ENCODE results near the gene PTPRA.

Gene PTPRA

DNA sequence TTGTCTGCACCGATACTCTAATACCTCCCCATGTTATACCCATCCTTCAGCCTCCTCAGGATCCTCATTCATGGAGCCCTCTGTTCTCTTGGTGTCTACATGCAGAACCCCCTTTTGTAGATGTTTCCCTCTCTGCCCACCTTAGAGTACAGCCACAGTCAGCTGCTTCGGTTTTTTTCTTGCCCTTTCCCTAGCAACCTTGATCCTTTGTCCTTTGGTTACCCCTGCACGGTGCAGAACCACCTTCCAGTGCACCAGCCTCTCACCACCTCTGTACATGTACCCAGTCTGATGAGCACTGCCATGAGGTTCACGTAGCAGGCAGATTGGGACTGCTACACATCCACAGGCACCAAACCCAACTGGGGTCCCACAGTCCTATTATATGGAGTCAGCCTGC is 25.5 kb upstream of the PTPRA start:
- DNase-seq = no peak

DNA sequence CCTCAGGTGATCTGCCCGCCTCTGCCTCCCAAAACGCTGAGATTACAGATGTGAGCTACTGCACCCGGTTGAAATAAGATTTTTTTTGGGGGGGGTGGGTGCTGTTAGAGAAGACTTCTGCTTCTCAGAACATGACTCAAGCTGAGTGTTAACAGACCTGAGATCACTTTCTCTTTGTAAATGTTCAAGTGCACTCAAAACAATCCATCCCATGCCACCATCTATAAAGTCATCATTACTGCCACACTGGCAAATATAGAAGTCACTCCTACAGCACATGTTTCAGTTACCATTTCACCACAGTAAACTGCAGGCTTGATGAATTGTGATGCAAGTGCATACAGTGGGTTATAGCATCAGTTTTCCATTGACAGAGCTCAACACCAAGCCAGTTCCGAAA is 23.8 kb upstream of the PTPRA start:
- DNase-seq = no peak

GRCh38 chr20:2851086-2851485 is 22.2 kb upstream of the PTPRA start:
- DNase-seq = no peak

GRCh38 chr20:2858591-2858990 is 14.7 kb upstream of the PTPRA start:
- DNase-seq = no peak

DNA sequence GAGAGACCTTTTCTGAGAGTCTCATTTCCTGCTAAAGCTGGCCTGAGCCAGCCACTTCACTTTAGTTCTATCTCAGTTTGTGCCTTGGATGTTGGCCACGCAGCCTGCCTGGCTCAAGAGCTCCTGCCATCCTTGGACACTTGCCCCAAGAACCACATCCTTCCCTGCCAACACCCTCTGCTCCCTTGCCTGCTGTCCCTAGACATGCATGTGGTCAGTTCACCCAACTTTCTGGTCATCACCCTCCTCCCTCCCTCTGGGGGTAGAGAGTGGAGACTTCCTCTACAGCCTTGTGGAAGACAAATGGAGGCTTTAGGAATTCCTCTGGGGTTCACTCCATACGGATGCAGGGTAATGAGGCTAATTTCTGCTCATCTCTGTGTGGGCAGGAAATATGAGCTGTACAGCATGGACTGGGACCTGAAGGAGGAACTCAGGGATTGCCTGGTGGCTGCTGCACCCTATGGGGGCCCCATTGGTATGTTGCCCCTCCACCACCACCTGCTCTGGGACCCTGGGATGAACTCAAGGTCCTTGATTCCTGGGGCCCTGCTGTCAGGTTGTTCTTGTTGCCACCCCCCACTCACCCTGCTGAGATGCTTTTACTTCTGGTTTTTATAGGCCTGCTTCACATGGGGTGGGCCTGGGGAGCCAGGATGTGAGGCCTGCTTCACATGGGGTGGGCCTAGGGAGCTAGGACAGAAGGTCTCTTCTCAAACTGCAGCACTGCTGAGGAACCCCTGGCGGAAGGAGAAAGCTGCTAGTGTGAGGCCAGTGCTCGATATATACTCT is 13.8 kb upstream of the PTPRA start:
- peak in 19 of 58 donors; percentile 7 to 41 (median 21) for DNase-seq

DNA sequence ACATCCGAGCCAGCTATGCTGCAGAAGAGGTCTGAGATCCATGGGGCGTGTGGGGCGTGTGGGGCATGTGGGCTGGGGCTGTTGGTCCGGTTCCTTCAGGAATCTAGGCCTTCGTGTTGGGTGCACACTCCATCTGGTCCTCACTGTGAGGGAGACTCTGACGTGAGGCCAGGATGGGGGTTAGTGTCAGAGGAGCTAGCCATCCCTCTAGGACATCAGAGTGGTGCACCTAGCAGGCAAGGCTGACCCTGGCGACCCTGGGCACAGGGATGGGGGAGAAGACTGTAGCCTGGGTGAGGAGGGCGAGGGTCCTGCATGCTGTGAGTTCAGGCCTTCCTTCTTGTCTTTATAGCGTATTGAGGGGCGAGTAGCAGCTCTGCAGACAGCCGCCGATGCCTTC is 8.7 kb upstream of the PTPRA start:
- no peak for DNase-seq

DNA sequence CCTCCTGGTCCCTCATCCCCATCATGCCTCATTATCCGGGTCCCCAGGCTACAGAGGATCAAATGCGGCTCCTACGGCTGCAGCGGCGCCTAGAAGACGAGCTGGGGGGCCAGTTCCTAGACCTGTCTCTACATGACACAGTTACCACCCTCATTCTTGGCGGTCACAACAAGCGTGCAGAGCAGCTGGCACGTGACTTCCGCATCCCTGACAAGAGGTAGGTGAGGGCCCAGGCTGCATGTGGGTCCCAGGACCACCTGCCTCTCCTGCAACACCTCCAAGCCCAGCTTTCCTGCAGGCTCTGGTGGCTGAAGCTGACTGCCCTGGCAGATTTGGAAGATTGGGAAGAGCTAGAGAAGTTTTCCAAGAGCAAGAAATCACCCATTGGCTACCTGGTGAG is 8.2 kb upstream of the PTPRA start:
- no peak for DNase-seq

- DNase-seq = no peak
Observed at GRCh38 chr20:2865630-2866029, 7.7 kb upstream of the PTPRA start.

DNA sequence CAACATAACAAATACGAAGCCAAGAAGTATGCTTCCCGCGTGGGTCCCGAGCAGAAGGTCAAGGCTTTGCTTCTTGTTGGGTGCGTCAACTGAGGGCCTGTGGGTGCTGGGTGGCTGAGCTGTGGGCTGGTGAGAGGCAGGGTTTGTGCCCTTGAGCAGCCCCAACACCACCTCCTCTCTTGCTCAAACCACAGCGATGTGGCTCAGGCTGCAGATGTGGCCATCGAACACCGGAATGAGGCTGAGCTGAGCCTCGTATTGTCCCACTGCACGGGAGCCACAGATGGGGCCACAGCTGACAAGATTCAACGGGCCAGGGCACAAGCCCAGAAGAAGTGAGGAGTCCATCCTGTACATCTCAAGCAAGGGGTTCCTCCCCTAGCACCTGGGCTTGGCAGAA is 7.0 kb upstream of the PTPRA start:
- no peak for DNase-seq

DNA sequence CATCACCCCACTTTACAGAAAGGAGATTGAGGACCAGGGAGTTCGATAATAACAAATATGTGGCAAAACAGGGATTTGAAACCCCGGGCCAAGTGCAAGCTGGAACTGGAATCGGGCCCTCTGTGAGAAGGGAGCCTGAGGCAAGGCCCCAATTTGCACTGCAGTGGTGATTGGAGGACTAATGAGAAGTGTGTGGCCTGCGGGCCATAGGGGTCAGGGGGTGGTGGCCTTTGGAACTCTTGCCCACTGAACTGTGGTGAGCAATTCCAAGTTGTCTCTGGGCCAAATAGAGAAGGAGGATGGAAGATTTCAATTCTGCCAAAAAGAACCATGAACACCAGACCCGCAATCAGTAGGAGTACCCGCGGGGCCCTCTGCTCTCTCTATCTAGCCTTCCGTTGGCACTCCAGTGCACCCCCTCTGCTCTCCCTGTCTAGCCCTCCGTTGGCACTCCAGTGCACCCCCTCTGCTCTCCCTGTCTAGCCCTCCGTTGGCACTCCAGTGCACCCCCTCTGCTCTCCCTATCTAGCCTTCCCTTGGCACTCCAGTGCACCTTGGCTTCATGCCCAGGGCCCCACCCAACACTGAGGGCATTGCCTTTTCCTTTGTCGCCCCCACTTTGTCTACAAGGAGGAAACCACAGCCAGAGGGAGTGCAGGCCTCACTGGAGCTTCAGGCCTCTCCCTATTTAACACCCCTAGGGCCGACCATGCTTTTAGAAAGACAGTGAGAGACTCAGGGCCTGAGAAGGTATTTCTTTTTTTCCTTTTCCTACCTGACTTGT is 6.0 kb upstream of the PTPRA start:
- DNase-seq = peak in 1 of 58 donors; percentile 7

DNA sequence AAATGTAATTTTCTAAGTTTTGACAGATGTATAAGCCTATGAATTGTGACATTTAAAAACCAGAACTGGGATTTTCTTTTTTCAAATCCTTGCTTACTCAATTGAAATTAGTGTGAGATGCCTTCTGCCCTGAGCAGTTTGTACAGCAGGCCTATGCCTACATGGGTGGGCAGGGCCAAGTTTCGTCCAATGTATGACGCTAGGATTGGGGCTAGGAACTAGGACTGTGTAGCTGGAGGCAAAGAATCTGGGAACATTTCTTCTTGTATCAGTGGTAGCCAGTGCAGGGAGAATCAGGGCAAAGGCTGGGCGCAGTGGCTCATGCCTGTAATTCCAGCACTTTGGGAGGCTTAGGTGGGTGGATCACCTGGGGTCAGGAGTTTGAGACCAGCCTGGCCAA is 3.9 kb upstream of the PTPRA start:
- DNase-seq = no peak

DNA sequence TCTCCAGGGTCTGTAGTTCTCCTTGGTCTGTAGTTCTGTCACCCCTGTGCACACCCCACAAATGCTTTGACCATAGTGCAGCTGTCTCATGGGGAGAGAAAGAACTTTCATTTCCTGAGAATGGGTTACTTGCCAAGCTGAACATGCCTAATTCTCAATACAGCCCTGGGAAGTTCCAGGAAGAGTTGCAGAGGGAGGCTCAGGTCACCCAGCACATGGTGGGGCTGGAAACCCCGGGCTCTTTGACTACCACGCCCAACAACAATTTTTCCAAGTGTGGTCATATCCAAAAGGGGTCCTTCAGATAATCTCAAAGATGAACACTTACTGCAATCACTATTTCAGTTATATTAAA is 2.2 kb upstream of the PTPRA start:
- no peak for DNase-seq

GRCh38 chr20:2871661-2872458 is 1.4 kb upstream of the PTPRA start:
- peak in 4 of 58 donors; percentile 33 to 52 (median 49) for DNase-seq

GRCh38 chr20:2872459-2873009 is 747 bp upstream of the PTPRA start:
- DNase-seq = peak in 57 of 58 donors; percentile 19 to 89 (median 66)

DNA sequence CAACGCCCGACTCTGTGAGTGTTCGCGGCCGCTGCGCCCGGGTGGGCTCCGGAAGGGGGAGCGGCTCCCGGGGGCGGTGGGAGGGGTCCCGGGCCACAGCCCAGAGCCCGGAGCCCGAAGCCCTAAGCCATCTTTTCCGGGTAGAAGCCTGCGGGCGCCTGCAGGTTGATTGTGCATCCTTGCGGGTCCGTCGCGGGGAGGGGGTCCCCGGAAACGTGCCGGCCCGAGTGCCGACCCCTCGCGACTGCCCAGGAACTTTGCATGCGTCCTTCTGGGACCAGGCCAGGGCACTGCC is 413 bp downstream of the PTPRA start:
- peak in 16 of 58 donors; percentile 13 to 72 (median 47) for DNase-seq

DNA sequence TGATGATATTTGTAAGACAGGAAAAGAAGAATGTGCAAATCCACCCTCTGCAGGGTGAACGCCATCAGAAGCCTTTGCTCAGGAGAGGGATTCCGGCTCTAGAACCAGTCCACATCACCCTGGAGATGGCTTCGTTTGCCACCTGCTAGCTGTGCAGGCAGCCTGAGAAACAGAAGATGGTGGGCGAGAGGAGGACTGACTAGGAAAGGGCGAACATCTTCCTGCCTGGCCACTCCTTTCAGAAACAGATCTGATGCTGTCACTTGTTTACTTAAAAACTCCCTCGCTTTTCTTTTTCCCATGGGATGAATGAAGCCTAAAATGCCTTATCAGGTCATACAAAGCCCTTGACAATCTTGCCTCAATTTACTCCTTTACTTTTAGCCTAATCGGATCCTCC is 1.2 kb downstream of the PTPRA start:
- peak in 17 of 58 donors; percentile 11 to 47 (median 21) for DNase-seq

GRCh38 chr20:2875690-2876203 is 2.5 kb downstream of the PTPRA start:
- no peak for DNase-seq

DNA sequence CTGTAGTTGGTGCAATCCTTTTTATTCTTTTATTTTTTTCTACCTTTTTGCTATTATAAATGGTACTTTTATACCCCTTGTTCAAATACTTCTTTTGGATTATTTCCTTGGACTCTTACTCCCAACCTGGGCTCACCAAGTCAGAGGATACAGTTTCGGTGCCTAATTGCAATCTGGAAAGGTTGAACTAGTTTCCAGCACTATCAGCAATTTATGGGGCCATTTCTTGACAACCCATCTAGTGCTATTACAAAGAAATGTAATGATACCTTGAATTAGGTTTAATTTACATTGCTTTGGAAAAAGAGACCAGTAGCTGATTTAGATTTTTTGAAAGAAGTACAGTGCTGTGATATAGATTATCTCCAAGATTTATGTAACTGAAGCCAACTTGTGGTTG is 5.2 kb downstream of the PTPRA start:
- no peak for DNase-seq

DNA sequence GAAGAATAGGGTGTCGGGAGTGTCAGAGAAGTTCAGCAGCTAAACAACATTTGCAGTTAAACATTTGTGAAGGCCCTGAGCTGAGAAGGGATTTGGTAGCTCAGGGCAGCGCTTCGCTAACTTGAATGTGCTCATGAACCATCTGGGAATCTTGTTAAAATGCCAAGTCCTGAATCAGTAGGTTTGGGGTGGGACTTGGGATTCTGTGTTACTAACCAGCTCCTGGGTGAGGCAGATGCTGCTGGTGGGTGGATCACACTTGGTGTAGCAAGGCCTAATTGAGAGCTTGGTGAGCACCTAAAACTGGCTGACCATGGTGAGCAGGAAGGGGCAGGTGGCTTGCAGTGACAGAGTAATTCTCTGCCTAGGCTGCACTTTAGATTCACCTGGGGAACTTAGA is 5.9 kb downstream of the PTPRA start:
- peak in 25 of 58 donors; percentile 5 to 79 (median 37) for DNase-seq

DNA sequence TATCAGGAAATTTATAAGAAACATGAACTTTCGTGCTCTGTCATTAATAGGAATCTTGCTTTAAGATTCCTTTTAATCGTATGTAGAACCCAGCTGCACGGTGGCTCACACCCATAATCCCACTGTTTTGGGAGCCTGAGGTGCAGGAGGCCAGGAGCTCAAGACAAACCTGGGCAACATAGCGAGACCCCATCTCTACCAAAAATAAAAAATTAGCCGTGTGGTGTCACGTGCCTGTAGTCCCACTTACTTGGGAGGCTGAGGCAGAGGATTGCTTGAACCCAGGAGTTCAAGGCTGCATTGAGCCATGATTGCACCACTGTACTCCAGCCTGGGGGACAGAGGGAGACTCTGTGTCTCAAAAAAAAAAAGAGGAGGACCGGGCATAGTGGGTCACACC is 7.4 kb downstream of the PTPRA start:
- no peak for DNase-seq

All from anterior cingulate cortex (tissue), 58 donors.